Chondrocyte (in vitro differentiated cells): ENCODE data around the gene MCCC2. TPM values are rescaled to one million over a fixed set of nuclear protein-coding genes. Genes with fewer than 3 reads are reported as not detected.
"Not testable (repeated sequence)": the region's sequence is repeated elsewhere in the genome, so short reads cannot be mapped to it uniquely, and the experiment has no call there.

ENCODE experiments used
- DNase-seq: peaks from one replicate; pipeline ENCODE4 v3.0.0; 2021; ENCODE audit warnings: mixed read lengths, low spot score
- H3K27ac Mint-ChIP-seq: one replicate; pipeline ENCODE4 v1.8.0; 2021; ENCODE audit warnings: mild to moderate bottlenecking, moderate library complexity, mixed read lengths; ENCODE audit not compliant: unreplicated experiment
- H3K27me3 Mint-ChIP-seq: 2 replicates; pipeline ENCODE4 v1.8.0; 2021; ENCODE audit warnings: low read depth, mixed read lengths
- H3K36me3 Mint-ChIP-seq: 2 replicates; pipeline ENCODE4 v1.8.0; 2021; ENCODE audit warnings: low read depth, mixed read lengths
- H3K4me1 Mint-ChIP-seq: 2 replicates; pipeline ENCODE4 v1.8.0; 2021; ENCODE audit warnings: low read depth, mild to moderate bottlenecking, mixed read lengths
- H3K4me3 Mint-ChIP-seq: one replicate; pipeline ENCODE4 v1.8.0; 2021; ENCODE audit warnings: mild to moderate bottlenecking, moderate library complexity, mixed read lengths; ENCODE audit not compliant: unreplicated experiment
- H3K9me3 Mint-ChIP-seq: 2 replicates; pipeline ENCODE4 v1.8.0; 2021; ENCODE audit warnings: low read depth, mixed read lengths
- CTCF ChIP-seq: fragments of 200-600 bp; sonication (generic); IDR thresholded peaks from 2 replicates; pipeline ENCODE4 v1.5.0; 2021; ENCODE audit warnings: antibody characterized with exemption, mild to moderate bottlenecking, moderate library complexity
- total RNA-seq: library from RNA; stranded (reverse); gene quantifications from 3 replicates; pipeline ENCODE4 v1.2.1, GENCODE V29; 2021

MCCC2 gene
- total RNA-seq, 1 donor from 2014 or later = 20.5 TPM

- Mint-ChIP-seq H3K4me3 (no peak overlapping the region), H3K36me3 (peaks cover 16% of the 10 kb centered on the region), H3K4me1 (peaks cover 5% of the 10 kb centered on the region), H3K27ac (no peak overlapping the region), H3K9me3 (no peaks in the 10 kb centered on the region), H3K27me3 (no peaks in the 10 kb centered on the region)
- no peak for DNase-seq
- TF ChIP-seq CTCF = no peak
Observed at GRCh38 chr5:71564895-71565294, 22.2 kb upstream of the MCCC2 start.

- Mint-ChIP-seq H3K27me3 (no peaks in the 10 kb centered on the region), H3K4me1 (peaks cover 1% of the 10 kb centered on the region), H3K4me3 (no peak overlapping the region), H3K27ac (no peak overlapping the region), H3K36me3 (peaks cover 9% of the 10 kb centered on the region), H3K9me3 (no peaks in the 10 kb centered on the region)
- no peak for TF ChIP-seq CTCF
- no peak for DNase-seq
Observed at GRCh38 chr5:71569748-71570509, 17.2 kb upstream of the MCCC2 start.

GRCh38 chr5:71571811-71572210 is 15.3 kb upstream of the MCCC2 start:
- H3K36me3 Mint-ChIP-seq, H3K9me3 Mint-ChIP-seq, H3K4me1 Mint-ChIP-seq, H3K4me3 Mint-ChIP-seq, H3K27ac Mint-ChIP-seq, DNase-seq, H3K27me3 Mint-ChIP-seq: not testable (repeated sequence)

- Mint-ChIP-seq H3K4me3 (no peak overlapping the region), H3K27ac (no peak overlapping the region), H3K4me1 (no peaks in the 10 kb centered on the region), H3K9me3 (no peaks in the 10 kb centered on the region), H3K27me3 (no peaks in the 10 kb centered on the region), H3K36me3 (peaks cover 12% of the 10 kb centered on the region)
- TF ChIP-seq CTCF = no peak
- DNase-seq = no peak
Observed at GRCh38 chr5:71573591-71573990, 13.5 kb upstream of the MCCC2 start.

GRCh38 chr5:71575588-71575987 is 11.6 kb upstream of the MCCC2 start:
- not testable (repeated sequence) for DNase-seq, H3K27me3 Mint-ChIP-seq, H3K27ac Mint-ChIP-seq, H3K4me3 Mint-ChIP-seq, H3K36me3 Mint-ChIP-seq, H3K4me1 Mint-ChIP-seq, H3K9me3 Mint-ChIP-seq

- no peaks in the 10 kb centered on the region for H3K27me3 Mint-ChIP-seq
- H3K27ac Mint-ChIP-seq = no peak overlapping the region
- H3K4me1 Mint-ChIP-seq = no peaks in the 10 kb centered on the region
- TF ChIP-seq CTCF = no peak
- no peak for DNase-seq
- no peaks in the 10 kb centered on the region for H3K9me3 Mint-ChIP-seq
- H3K4me3 Mint-ChIP-seq = no peak overlapping the region
- peaks cover 9% of the 10 kb centered on the region for H3K36me3 Mint-ChIP-seq
Observed at GRCh38 chr5:71576241-71576640, 10.9 kb upstream of the MCCC2 start.

- H3K36me3 Mint-ChIP-seq, DNase-seq: not testable (repeated sequence)
Observed at GRCh38 chr5:71577839-71578238, 9.3 kb upstream of the MCCC2 start.

More at GRCh38 chr5:71577839-71578238, 9.3 kb upstream of the MCCC2 start:
- not testable (repeated sequence) for H3K27me3 Mint-ChIP-seq, H3K4me1 Mint-ChIP-seq, H3K27ac Mint-ChIP-seq, H3K9me3 Mint-ChIP-seq, H3K4me3 Mint-ChIP-seq
